Sigmoid colon (tissue), 4 donors: Measurements from ENCODE around the gene AQP1.

Experiments
- POLR2A ChIP-seq, 2 donors: fragments of 450-650 bp; IDR thresholded peaks; one replicate each; pipeline ENCODE4 v1.6.1; 2016; ENCODE audit warnings: antibody characterized with exemption in 2 of 2, mild to moderate bottlenecking in 2 of 2, moderate library complexity in 2 of 2
- POLR2AphosphoS5 ChIP-seq, 4 donors: sonication (generic); formaldehyde crosslinking; IDR thresholded peaks; one replicate each; pipeline ENCODE4 v1.6.1; 2017; ENCODE audit warnings: antibody characterized with exemption in 4 of 4
- TF ChIP-seq, protein P1 (sequence below), 4 experiments: fragments of 450-650 bp in 3 of 4; fragments of 200-600 bp in 1 of 4; IDR thresholded peaks; one replicate each; pipeline ENCODE4 v1.5.1; 2016 to 2019; ENCODE audit warnings: antibody characterized with exemption in 4 of 4, mild to moderate bottlenecking in 3 of 4, moderate library complexity in 2 of 4

DNA sequence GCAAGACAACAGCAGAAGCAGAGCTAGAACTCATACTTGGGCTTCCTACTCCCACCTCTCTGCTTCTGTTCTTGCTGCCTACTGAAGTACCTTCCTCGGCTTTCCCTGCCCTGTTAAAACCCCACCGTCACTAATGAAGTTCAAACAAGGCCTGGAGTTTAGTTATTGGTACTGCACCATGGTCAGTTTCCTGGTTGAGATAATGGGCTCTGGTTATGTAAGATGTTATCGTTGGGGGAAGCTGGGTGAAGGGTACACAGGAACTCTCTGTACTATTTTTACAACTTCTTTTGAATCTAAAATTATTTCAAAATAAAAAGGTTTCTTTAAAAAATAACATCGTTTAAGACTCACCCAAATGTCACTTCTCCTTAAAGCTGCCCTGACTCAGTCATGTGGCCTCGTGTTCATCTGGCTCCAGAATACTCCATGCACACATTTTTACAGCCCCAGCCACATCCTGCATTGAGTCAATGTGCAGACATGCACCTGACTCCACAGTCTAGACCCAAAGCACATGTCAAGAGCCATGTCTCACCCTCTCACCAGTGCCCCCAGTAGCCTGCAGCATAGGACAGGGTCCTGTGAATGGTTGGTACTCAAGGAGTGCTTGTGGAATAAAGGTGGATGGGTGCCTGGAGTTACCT lies 36.9 kb upstream of the AQP1 start:
- TF ChIP-seq, protein P1, sequence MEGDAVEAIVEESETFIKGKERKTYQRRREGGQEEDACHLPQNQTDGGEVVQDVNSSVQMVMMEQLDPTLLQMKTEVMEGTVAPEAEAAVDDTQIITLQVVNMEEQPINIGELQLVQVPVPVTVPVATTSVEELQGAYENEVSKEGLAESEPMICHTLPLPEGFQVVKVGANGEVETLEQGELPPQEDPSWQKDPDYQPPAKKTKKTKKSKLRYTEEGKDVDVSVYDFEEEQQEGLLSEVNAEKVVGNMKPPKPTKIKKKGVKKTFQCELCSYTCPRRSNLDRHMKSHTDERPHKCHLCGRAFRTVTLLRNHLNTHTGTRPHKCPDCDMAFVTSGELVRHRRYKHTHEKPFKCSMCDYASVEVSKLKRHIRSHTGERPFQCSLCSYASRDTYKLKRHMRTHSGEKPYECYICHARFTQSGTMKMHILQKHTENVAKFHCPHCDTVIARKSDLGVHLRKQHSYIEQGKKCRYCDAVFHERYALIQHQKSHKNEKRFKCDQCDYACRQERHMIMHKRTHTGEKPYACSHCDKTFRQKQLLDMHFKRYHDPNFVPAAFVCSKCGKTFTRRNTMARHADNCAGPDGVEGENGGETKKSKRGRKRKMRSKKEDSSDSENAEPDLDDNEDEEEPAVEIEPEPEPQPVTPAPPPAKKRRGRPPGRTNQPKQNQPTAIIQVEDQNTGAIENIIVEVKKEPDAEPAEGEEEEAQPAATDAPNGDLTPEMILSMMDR (IDR thresholded peaks at IDR 0.05): no peak
- no peak for TF ChIP-seq POLR2A (IDR thresholded peaks at IDR 0.05)
- no peak for TF ChIP-seq POLR2AphosphoS5 (IDR thresholded peaks at IDR 0.05)
